Left cardiac atrium (tissue), 2 donors: ENCODE results near the gene VPS9D1. TPM values are rescaled to one million over a fixed set of nuclear protein-coding genes. Genes with fewer than 3 reads are reported as not detected.

ENCODE experiments used
- total RNA-seq, 2 donors: library from RNA; stranded (reverse); fragmentation: NEBNext Ultra II Directional; extraction: Animal tissue kit (Norgen Biotek cat#: 25700); gene quantifications; one replicate each; pipeline ENCODE4 v1.2.1, GENCODE V29; 2021
- donor health status: DM: no; HTN: yes; CAD: no; lungs with severe emphysema.
- donor health status: DM: yes; HTN: yes; CAD: no.

Gene VPS9D1
- total RNA-seq, 2 donors from 2014 or later = 11.6 to 12.6 TPM

Other genes with a start within 250 kb of the VPS9D1 start
- 10 to 100 TPM; 74.3 to 86.2 TPM for gene ANKRD11, start 230.3 kb downstream of the VPS9D1 start, total RNA-seq
- 10 to 100 TPM; 78.5 to 99.5 TPM for gene SPG7, start 212.5 kb downstream of the VPS9D1 start, total RNA-seq
- 1,000 to 10,000 TPM; 1,319 to 1,367 TPM for gene RPL13, start 160.2 kb downstream of the VPS9D1 start, total RNA-seq
- gene CPNE7, start 145.1 kb downstream of the VPS9D1 start, total RNA-seq = not detected
- not detected for gene DPEP1, start 107.3 kb downstream of the VPS9D1 start, total RNA-seq
- 10 to 100 TPM; 41.7 to 51.9 TPM for gene CHMP1A, start 63.2 kb downstream of the VPS9D1 start, total RNA-seq
- gene SPATA33, start 63.1 kb downstream of the VPS9D1 start, total RNA-seq = 1 to 10 TPM; 2.4 to 3.6 TPM
- gene CDK10, start 34.2 kb downstream of the VPS9D1 start, total RNA-seq = 10 to 100 TPM; 22.6 to 28.0 TPM
- 1 to 10 TPM; 4.5 to 7.1 TPM for gene SPATA2L, start 19.2 kb downstream of the VPS9D1 start, total RNA-seq
- 10 to 100 TPM; 11.9 to 18.2 TPM for gene ZNF276, start 639 bp upstream of the VPS9D1 start, total RNA-seq
- 1 to 10 TPM; 3.6 to 4.4 TPM for gene FANCA, start 95.7 kb upstream of the VPS9D1 start, total RNA-seq
- 1 to 10 TPM; 1.2 to 2.0 TPM for gene SPIRE2, start 107.6 kb upstream of the VPS9D1 start, total RNA-seq
- gene TCF25, start 152.7 kb upstream of the VPS9D1 start, total RNA-seq = 100 to 1,000 TPM in 1 of 2 donors, 10 to 100 TPM in 1; 85.7 to 131 TPM
- gene MC1R, start 198.0 kb upstream of the VPS9D1 start, total RNA-seq = 1 to 10 TPM; 1.9 to 2.3 TPM
- gene TUBB3, start 202.4 kb upstream of the VPS9D1 start, total RNA-seq = 1 to 10 TPM; 3.9 to 8.8 TPM
- 10 to 100 TPM; 46.3 to 50.5 TPM for gene DEF8, start 227.9 kb upstream of the VPS9D1 start, total RNA-seq